ENCODE data around the gene CLIC3. TPM values are rescaled to one million over a fixed set of nuclear protein-coding genes. Genes with fewer than 3 reads are reported as not detected.

The CLIC3 gene
- total RNA-seq, 3 donors from 2014 or later (not counting 1 experiment from before 2014, with no cell fraction given), result 144 to 286 (median 161) TPM

GRCh38 chr9:136990242-136990911, 6.0 kb downstream of the CLIC3 start:
- H3K4me1 Mint-ChIP-seq, result peaks cover 15 to 41% of the 10 kb centered on the region in 2 donors
- WGBS (ENCODE audit: insufficient coverage), result 87% methylated on average over 10 of the region's 10 CpGs

GRCh38 chr9:136988872-136989271, 7.5 kb downstream of the CLIC3 start:
- H3K9me3 ChIP-seq (ENCODE audit: control insufficient read depth, insufficient read depth, low read length), result no peaks in the 10 kb centered on the region
- Mint-ChIP-seq H3K36me3 (no peaks in the 10 kb centered on the region), H3K4me1 (peaks cover 13 to 39% of the 10 kb centered on the region in 2 donors), H3K4me3 (no peak overlapping the region), H3K27ac (no peak overlapping the region), H3K27me3 (ENCODE audit: low read depth in 2 of 2) (peaks cover 0 to 7% of the 10 kb centered on the region in 2 donors), H3K9me3 (no peaks in the 10 kb centered on the region)
- ATAC-seq (no peak), DNase-seq (no peak)
- WGBS (ENCODE audit: insufficient coverage), result 96% methylated on average over 4 of the region's 4 CpGs
- peaks cover 11% of the 10 kb centered on the region for H3K27me3 ChIP-seq (ENCODE audit: control insufficient read depth, insufficient read depth, low read length)
- intact Hi-C loops (cut with micrococcal nuclease), result no loop called here
- no peak overlapping the region for H3K4me3 ChIP-seq (ENCODE audit: low read length)
- peaks cover 9% of the 10 kb centered on the region for H3K36me3 ChIP-seq (ENCODE audit: control insufficient read depth, insufficient read depth, low read length)
- peaks cover 31% of the 10 kb centered on the region for H3K4me1 ChIP-seq (ENCODE audit: control insufficient read depth, insufficient read depth, low read length)
- no peak for TF ChIP-seq CTCF (IDR thresholded peaks at IDR 0.05)
- no peak overlapping the region for H3K27ac ChIP-seq (ENCODE audit: low read length)

More at GRCh38 chr9:136990242-136990911, 6.0 kb downstream of the CLIC3 start:
- no peak for TF ChIP-seq CTCF (IDR thresholded peaks at IDR 0.05)
- Mint-ChIP-seq H3K4me3 (peak overlapping the region; percentile 38), H3K36me3 (no peaks in the 10 kb centered on the region), H3K27ac (peak overlapping the region; percentile 92 to 96), H3K9me3 (no peaks in the 10 kb centered on the region), H3K27me3 (ENCODE audit: low read depth in 2 of 2) (peaks cover 0 to 4% of the 10 kb centered on the region in 2 donors)
- peaks cover 16% of the 10 kb centered on the region for H3K36me3 ChIP-seq (ENCODE audit: control insufficient read depth, insufficient read depth, low read length)
- H3K27ac ChIP-seq (ENCODE audit: low read length), result no peak overlapping the region
- peaks cover 2% of the 10 kb centered on the region for H3K27me3 ChIP-seq (ENCODE audit: control insufficient read depth, insufficient read depth, low read length)
- H3K4me1 ChIP-seq (ENCODE audit: control insufficient read depth, insufficient read depth, low read length), result peaks cover 35% of the 10 kb centered on the region
- H3K9me3 ChIP-seq (ENCODE audit: control insufficient read depth, insufficient read depth, low read length), result no peaks in the 10 kb centered on the region
- no peak overlapping the region for H3K4me3 ChIP-seq (ENCODE audit: low read length)
- intact Hi-C loops (cut with micrococcal nuclease), result no loop called here
- DNase-seq, result no peak
- no peak for ATAC-seq

GRCh38 chr9:136985853-136986252, 10.5 kb downstream of the CLIC3 start:
- H3K9me3 ChIP-seq (ENCODE audit: control insufficient read depth, insufficient read depth, low read length), result no peaks in the 10 kb centered on the region
- 22% methylated on average over 33 of the region's 33 CpGs for WGBS (ENCODE audit: insufficient coverage)
- ATAC-seq (no peak), DNase-seq (no peak)
- H3K27me3 Mint-ChIP-seq (ENCODE audit: low read depth in 2 of 2), result peaks cover 0 to 11% of the 10 kb centered on the region in 2 donors
- H3K4me1 ChIP-seq (ENCODE audit: control insufficient read depth, insufficient read depth, low read length), result peaks cover 8% of the 10 kb centered on the region
- H3K27me3 ChIP-seq (ENCODE audit: control insufficient read depth, insufficient read depth, low read length), result peaks cover 11% of the 10 kb centered on the region
- H3K27ac Mint-ChIP-seq, result no peak overlapping the region
- TF ChIP-seq CTCF (IDR thresholded peaks at IDR 0.05), result no peak
- no peak overlapping the region for H3K27ac ChIP-seq (ENCODE audit: low read length)
- H3K4me1 Mint-ChIP-seq, result peaks cover 4 to 17% of the 10 kb centered on the region in 2 donors
- intact Hi-C loops (cut with micrococcal nuclease), result no loop called here
- H3K36me3 Mint-ChIP-seq, result no peaks in the 10 kb centered on the region
- no peak overlapping the region for H3K4me3 ChIP-seq (ENCODE audit: low read length)
- no peaks in the 10 kb centered on the region for H3K9me3 Mint-ChIP-seq
- no peak overlapping the region for H3K4me3 Mint-ChIP-seq
- no peaks in the 10 kb centered on the region for H3K36me3 ChIP-seq (ENCODE audit: control insufficient read depth, insufficient read depth, low read length)
